ENCODE data around the gene OPN3. TPM values are rescaled to one million over a fixed set of nuclear protein-coding genes. Genes with fewer than 3 reads are reported as not detected.

OPN3 gene
- polyA plus RNA-seq, 6 donors from 2014 or later = 137 to 271 (median 167) TPM

- Mint-ChIP-seq H3K9me3 (peaks cover 0 to 5% (median 0%) of the 10 kb centered on the region in 7 donors), H3K27me3 (peaks cover 0 to 5% (median 4%) of the 10 kb centered on the region in 3 donors), H3K27ac (peak overlapping the region in 3 of 6 donors; percentile 16 to 83 (median 72)), H3K36me3 (peaks cover 9 to 11% of the 10 kb centered on the region in 2 donors), H3K4me3 (no peak overlapping the region), H3K4me1 (peaks cover 31 to 42% (median 32%) of the 10 kb centered on the region in 3 donors)
- DNase-seq = no peak
- no peak for ATAC-seq (ENCODE audit: low read depth in 2 of 2)
These were observed 84.6 kb downstream of the OPN3 start for GRCh38 chr1:241555526-241555925.

GRCh38 chr1:241553886-241554592, 86.1 kb downstream of the OPN3 start:
- ATAC-seq (ENCODE audit: low read depth in 2 of 2) (no peak), DNase-seq (no peak)
- peaks cover 36 to 51% (median 40%) of the 10 kb centered on the region in 3 donors for H3K4me1 Mint-ChIP-seq
- H3K4me3 Mint-ChIP-seq = peak overlapping the region in 4 of 8 donors; percentile 25 to 47 (median 38)
- peaks cover 0 to 5% (median 0%) of the 10 kb centered on the region in 7 donors for H3K9me3 Mint-ChIP-seq
- peaks cover 0 to 5% (median 4%) of the 10 kb centered on the region in 3 donors for H3K27me3 Mint-ChIP-seq
- peak overlapping the region in 3 of 6 donors; percentile 91 to 97 (median 92) for H3K27ac Mint-ChIP-seq
- peaks cover 11 to 16% of the 10 kb centered on the region in 2 donors for H3K36me3 Mint-ChIP-seq

DNA sequence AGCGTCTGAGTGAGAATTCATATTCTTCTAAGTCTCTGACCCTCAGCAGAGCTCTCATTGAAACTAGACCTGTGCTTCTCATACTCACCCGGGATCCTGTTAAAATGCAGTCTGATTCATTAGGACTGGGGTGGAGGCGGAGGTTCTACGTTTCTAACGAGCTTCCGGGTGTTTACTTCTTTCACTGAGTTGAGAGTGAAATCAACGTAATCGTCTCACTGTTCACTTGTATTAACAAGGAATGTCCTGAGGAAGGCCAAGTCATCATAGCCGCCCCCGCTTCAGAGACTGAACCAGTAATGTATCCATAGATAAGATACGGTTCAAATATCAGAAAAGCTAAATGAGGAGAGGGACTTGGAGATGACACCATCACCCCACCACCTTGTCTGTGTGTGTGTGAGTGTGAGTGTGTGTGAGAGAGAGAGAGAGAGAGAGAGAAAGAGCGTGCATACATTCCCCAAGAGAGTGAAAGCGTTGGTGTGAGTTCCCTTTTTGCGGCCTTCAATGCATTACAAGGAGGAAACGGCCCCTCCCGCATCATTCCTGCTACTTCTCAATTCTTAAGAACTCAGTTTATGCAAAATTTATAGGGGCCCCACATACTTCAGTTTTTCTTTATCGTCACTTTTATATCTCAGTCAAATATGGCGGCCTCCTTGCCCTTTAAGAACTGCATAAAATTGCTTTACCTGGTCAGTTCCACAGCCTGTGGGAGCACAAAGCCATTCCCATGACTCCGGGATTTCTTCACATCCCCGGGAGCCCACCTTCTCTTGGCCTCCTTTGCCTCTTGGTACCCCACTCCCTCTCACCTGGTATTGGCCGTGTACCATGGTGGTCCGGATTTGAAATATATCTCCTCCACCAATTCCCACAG, 88.2 kb downstream of the OPN3 start:
- H3K36me3 Mint-ChIP-seq = peaks cover 13 to 15% of the 10 kb centered on the region in 2 donors
- peak overlapping the region; percentile 97 to 100 (median 99) for H3K27ac Mint-ChIP-seq
- H3K4me1 Mint-ChIP-seq = peaks cover 36 to 64% (median 43%) of the 10 kb centered on the region in 3 donors
- peak overlapping the region; percentile 76 to 93 (median 90) for H3K4me3 Mint-ChIP-seq
- DNase-seq (peak; percentile 88), ATAC-seq (ENCODE audit: low read depth in 2 of 2) (peak; percentile 89 to 90)
- peaks cover 0 to 5% (median 4%) of the 10 kb centered on the region in 3 donors for H3K27me3 Mint-ChIP-seq
- H3K9me3 Mint-ChIP-seq = peaks cover 0 to 5% (median 0%) of the 10 kb centered on the region in 7 donors

DNA sequence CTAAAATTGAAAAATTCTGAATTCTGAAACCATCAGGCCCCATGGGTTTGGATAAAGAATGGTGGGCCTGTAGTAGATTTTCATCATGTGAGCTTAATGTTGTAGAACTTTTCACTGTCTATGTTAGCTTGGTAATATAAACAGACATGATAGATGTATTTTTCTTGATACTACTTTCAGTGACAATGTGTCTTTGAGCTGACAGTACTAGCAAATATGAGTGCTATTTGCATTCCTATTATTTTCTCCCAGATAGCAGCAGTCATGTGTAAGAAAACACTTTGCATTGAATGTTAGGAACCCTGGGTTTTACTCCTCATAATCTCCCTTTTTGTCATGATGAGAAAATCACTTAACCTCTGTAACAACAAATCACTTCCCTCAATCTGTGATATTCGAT, 89.9 kb downstream of the OPN3 start:
- ATAC-seq (ENCODE audit: low read depth in 2 of 2) = no peak
- Mint-ChIP-seq H3K27me3 (peaks cover 0 to 5% (median 4%) of the 10 kb centered on the region in 3 donors), H3K36me3 (peaks cover 15 to 24% of the 10 kb centered on the region in 2 donors), H3K9me3 (peaks cover 0 to 5% (median 0%) of the 10 kb centered on the region in 7 donors), H3K27ac (peak overlapping the region; percentile 97 to 100 (median 99)), H3K4me1 (peaks cover 47 to 71% (median 57%) of the 10 kb centered on the region in 3 donors), H3K4me3 (peak overlapping the region in 3 of 8 donors; percentile 88 to 93 (median 90))
- DNase-seq = no peak

DNA sequence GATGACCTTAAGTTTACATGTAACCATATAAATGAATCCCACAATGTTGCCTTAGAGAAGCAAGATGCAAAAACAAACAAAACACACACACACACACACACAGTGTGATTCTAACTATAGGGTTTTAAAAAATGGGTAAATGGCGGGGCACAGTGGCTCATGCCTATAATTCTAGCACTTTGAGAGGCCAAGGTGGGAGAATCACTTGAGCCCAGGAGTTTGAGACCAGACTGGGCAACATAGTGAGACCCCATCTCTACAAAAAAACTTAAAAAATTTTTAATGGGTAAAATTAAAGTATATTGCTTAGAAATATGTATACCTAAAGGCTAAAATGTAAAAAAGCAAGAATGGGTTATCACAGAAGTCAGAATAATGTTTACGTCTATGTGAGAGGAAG, 92.2 kb downstream of the OPN3 start:
- no peak overlapping the region for H3K4me3 Mint-ChIP-seq
- peaks cover 52 to 75% (median 67%) of the 10 kb centered on the region in 3 donors for H3K4me1 Mint-ChIP-seq
- peaks cover 0 to 5% (median 0%) of the 10 kb centered on the region in 7 donors for H3K9me3 Mint-ChIP-seq

More for the DNA sequence above, 92.2 kb downstream of the OPN3 start:
- DNase-seq (no peak), ATAC-seq (ENCODE audit: low read depth in 2 of 2) (no peak)
- H3K27ac Mint-ChIP-seq = peak overlapping the region in 5 of 6 donors; percentile 26 to 83 (median 73)
- H3K36me3 Mint-ChIP-seq = peaks cover 24 to 35% of the 10 kb centered on the region in 2 donors
- peaks cover 0 to 5% (median 4%) of the 10 kb centered on the region in 3 donors for H3K27me3 Mint-ChIP-seq

Other genes with a start within 250 kb of the OPN3 start
- 10 to 100 TPM; 34.4 to 54.2 (median 46.2) TPM for gene FH, start 120.6 kb downstream of the OPN3 start, polyA plus RNA-seq (ENCODE audit: low read depth in 6 of 6)
- 10 to 100 TPM; 44.0 to 70.6 (median 53.4) TPM for gene KMO, start 108.0 kb downstream of the OPN3 start, polyA plus RNA-seq (ENCODE audit: low read depth in 6 of 6)
- 10 to 100 TPM in 5 of 6 donors, 1 to 10 TPM in 1; 6.5 to 17.3 (median 15.5) TPM for gene CHML, start within 50 bp of the OPN3 start, polyA plus RNA-seq (ENCODE audit: low read depth in 6 of 6)
- under 1 TPM in 2 of 6 donors, not detected in 4; 0.14 to 0.41 TPM for gene WDR64, start 11.9 kb upstream of the OPN3 start, polyA plus RNA-seq (ENCODE audit: low read depth in 6 of 6)
- gene EXO1, start 207.8 kb upstream of the OPN3 start, polyA plus RNA-seq (ENCODE audit: low read depth in 6 of 6) = 1 to 10 TPM in 1 of 6 donors, under 1 TPM in 3, not detected in 2; 0.44 to 2.7 (median 0.79) TPM

Measured in naive B cell (primary cell).